Neural cell (in vitro differentiated cells): ENCODE results near the gene DCBLD2. TPM values are rescaled to one million over a fixed set of nuclear protein-coding genes. Genes with fewer than 3 reads are reported as not detected.

Experiments
- H2AFZ ChIP-seq: fragments of 200-600, 300-800 bp; sonication (generic), shearing (Covaris generic); 2 replicates; pipeline ENCODE4 v1.6.0; 2014; ENCODE audit warnings: low read depth, mild to moderate bottlenecking, antibody characterized with exemption, low read length, moderate library complexity
- H3F3A ChIP-seq: fragments of 200-600 bp; shearing (Covaris generic); 2 replicates; pipeline ENCODE4 v1.6.1; 2016; ENCODE audit warnings: mild to moderate bottlenecking, moderate library complexity, mixed read lengths, antibody characterized with exemption, low read length; ENCODE audit not compliant: insufficient read depth, poor library complexity, severe bottlenecking
- H3K27ac ChIP-seq: fragments of 200-600, 300-800 bp; sonication (generic), shearing (Covaris generic); 2 replicates; pipeline ENCODE4 v1.5.1; 2014; ENCODE audit warnings: mild to moderate bottlenecking, low read length, moderate library complexity
- H3K27me3 ChIP-seq: fragments of 300-800, 200-600 bp; sonication (generic), shearing (Covaris generic); 2 replicates; pipeline ENCODE4 v1.6.0; 2014; ENCODE audit warnings: mild to moderate bottlenecking, low read depth, low read length, moderate library complexity; ENCODE audit not compliant: insufficient read depth
- H3K36me3 ChIP-seq: fragments of 300-800, 200-600 bp; sonication (generic), shearing (Covaris generic); 2 replicates; pipeline ENCODE4 v1.5.1; 2014; ENCODE audit warnings: mild to moderate bottlenecking, antibody characterized with exemption, low read length, moderate library complexity; ENCODE audit not compliant: insufficient read depth
- H3K4me2 ChIP-seq: fragments of 300-800, 200-600 bp; sonication (generic), shearing (Covaris generic); 2 replicates; pipeline ENCODE4 v1.6.0; 2014; ENCODE audit warnings: mild to moderate bottlenecking, low read length
- H3K4me3 ChIP-seq: fragments of 300-800, 200-600 bp; sonication (generic), shearing (Covaris generic); 2 replicates; pipeline ENCODE4 v1.5.1; 2014; ENCODE audit warnings: mild to moderate bottlenecking, low read length, moderate library complexity
- H3K79me2 ChIP-seq: fragments of 200-600 bp; shearing (Covaris generic); replicated peaks from 2 replicates; pipeline ENCODE4 v1.6.0; 2014; ENCODE audit warnings: mild to moderate bottlenecking, low read length, moderate library complexity; ENCODE audit not compliant: insufficient read depth
- H3K9ac ChIP-seq: fragments of 300-800, 200-600 bp; sonication (generic), shearing (Covaris generic); 2 replicates; pipeline ENCODE4 v1.6.1; 2016; ENCODE audit warnings: mild to moderate bottlenecking, low read length, mixed read lengths
- H3K9me2 ChIP-seq: fragments of 200-600 bp; shearing (Covaris generic); 2 replicates; pipeline ENCODE4 v1.6.1; 2016; ENCODE audit warnings: mild to moderate bottlenecking, low read length, mixed read lengths; ENCODE audit not compliant: insufficient read depth
- H3K9me3 ChIP-seq: fragments of 200-600, 300-800 bp; sonication (generic), shearing (Covaris generic); 2 replicates; pipeline ENCODE4 v1.6.1; 2016; ENCODE audit warnings: mild to moderate bottlenecking, mixed run types, low read length, moderate library complexity, mixed read lengths
- H4K20me1 ChIP-seq: fragments of 200-600 bp; shearing (Covaris generic); 2 replicates; pipeline ENCODE4 v1.6.1; 2016; ENCODE audit warnings: mild to moderate bottlenecking, mixed run types; ENCODE audit not compliant: insufficient read depth
- EP300 ChIP-seq: fragments of 450-650 bp; conservative IDR thresholded peaks from 2 replicates; pipeline ENCODE4 v1.6.1; 2014; ENCODE audit warnings: antibody characterized with exemption, mild to moderate bottlenecking, moderate library complexity; ENCODE audit not compliant: poor library complexity, severe bottlenecking
- EZH2 ChIP-seq: fragments of 200-600, 300-800 bp; shearing (Covaris generic), sonication (generic); IDR thresholded peaks from 2 replicates; pipeline ENCODE4 v1.6.1; 2014; ENCODE audit warnings: antibody characterized with exemption, low read length, borderline replicate concordance, mild to moderate bottlenecking; ENCODE audit not compliant: insufficient read depth, poor library complexity, severe bottlenecking
- MXI1 ChIP-seq: fragments of 450-650 bp; conservative IDR thresholded peaks from 2 replicates; pipeline ENCODE4 v1.6.1; 2014; ENCODE audit warnings: antibody characterized with exemption, mild to moderate bottlenecking; ENCODE audit not compliant: poor library complexity, severe bottlenecking
- POLR2AphosphoS5 ChIP-seq: IDR thresholded peaks from 2 replicates; pipeline ENCODE4 v1.6.1; 2012
- RAD21 ChIP-seq: fragments of 450-650 bp; conservative IDR thresholded peaks from 2 replicates; pipeline ENCODE4 v1.6.1; 2014; ENCODE audit warnings: antibody characterized with exemption, mild to moderate bottlenecking, moderate library complexity
- SMC3 ChIP-seq: fragments of 450-650 bp; conservative IDR thresholded peaks from 2 replicates; pipeline ENCODE4 v1.6.1; 2014; ENCODE audit warnings: antibody characterized with exemption, mild to moderate bottlenecking, moderate library complexity; ENCODE audit not compliant: poor library complexity
- TAF1 ChIP-seq: IDR thresholded peaks from 2 replicates; pipeline ENCODE4 v1.6.1; 2012; ENCODE audit warnings: low read depth
- polyA plus RNA-seq: library from polyadenylated mRNA; depleted of rRNA; stranded (reverse); fragments of >200 nt; gene quantifications from 2 replicates; pipeline ENCODE4 v1.2.3, GENCODE V29; 2014
- TF ChIP-seq, protein P1 (sequence below): fragments of 450-650 bp; IDR thresholded peaks from 2 replicates; pipeline ENCODE4 v1.5.1; 2014; ENCODE audit warnings: antibody characterized with exemption, mild to moderate bottlenecking, moderate library complexity; ENCODE audit not compliant: poor library complexity, severe bottlenecking
- TF ChIP-seq, protein P2 (sequence below): IDR thresholded peaks from 2 replicates; pipeline ENCODE4 v1.6.1; 2012; ENCODE audit warnings: borderline replicate concordance

The DCBLD2 gene
- polyA plus RNA-seq, 1 donor from 2014 or later, result 69.0 TPM

DNA sequence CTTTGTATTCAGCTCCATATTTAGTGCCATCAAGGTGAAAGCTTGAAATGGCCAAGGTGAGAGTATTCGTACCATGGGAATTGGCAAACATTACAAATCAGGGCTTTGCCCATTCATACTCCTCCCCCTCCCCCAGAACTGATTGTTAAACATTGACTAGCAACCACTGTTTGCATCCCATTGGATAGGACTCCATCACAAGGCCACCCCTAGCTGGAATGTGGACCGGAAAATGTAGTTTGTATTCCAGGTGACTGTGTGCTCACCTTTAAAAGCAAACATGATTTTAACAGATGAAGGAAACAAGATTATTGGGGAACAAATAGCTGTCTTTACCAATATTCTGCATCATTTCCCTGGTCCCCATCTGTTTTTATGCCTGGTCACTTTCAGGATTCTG is 124.2 kb downstream of the DCBLD2 start:
- Histone ChIP-seq H3K4me2 (no peak overlapping the region), H3F3A (no peaks in the 10 kb centered on the region), H3K27me3 (no peaks in the 10 kb centered on the region), H2AFZ (no peak overlapping the region), H3K4me3 (no peak overlapping the region), H3K9ac (no peak overlapping the region), H3K79me2 (no peaks in the 10 kb centered on the region), H3K27ac (no peak overlapping the region), H3K9me2 (no peaks in the 10 kb centered on the region), H3K36me3 (no peaks in the 10 kb centered on the region), H4K20me1 (no peaks in the 10 kb centered on the region), H3K9me3 (no peaks in the 10 kb centered on the region)
- TF ChIP-seq MXI1, result no peak
- no peak for TF ChIP-seq EP300
- no peak for TF ChIP-seq RAD21

DNA sequence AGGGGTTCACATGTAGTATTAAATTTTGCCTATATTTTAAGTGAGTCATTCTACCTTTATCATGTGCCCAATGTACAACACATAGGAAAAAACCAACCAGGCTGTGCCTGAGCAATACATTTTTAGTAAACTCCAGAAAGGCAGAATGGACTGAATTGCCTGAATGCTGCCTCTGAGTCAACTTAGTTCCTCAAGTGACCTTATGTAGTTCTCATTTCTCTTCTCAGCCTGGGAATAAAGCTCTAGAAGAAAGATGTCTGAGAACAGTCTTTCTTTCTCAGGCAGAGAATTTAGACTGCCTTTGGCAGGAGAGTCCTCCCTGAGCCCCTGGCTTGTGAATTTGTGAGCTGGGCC is 125.4 kb downstream of the DCBLD2 start:
- H3K27ac ChIP-seq, result no peak overlapping the region
- no peaks in the 10 kb centered on the region for H3K9me3 ChIP-seq
- no peak overlapping the region for H2AFZ ChIP-seq
- no peaks in the 10 kb centered on the region for H3K79me2 ChIP-seq
- H3K36me3 ChIP-seq, result no peaks in the 10 kb centered on the region
- no peak overlapping the region for H3K4me3 ChIP-seq
- H3K9ac ChIP-seq, result no peak overlapping the region
- no peaks in the 10 kb centered on the region for H3F3A ChIP-seq
- no peaks in the 10 kb centered on the region for H4K20me1 ChIP-seq
- no peaks in the 10 kb centered on the region for H3K9me2 ChIP-seq
- no peak overlapping the region for H3K4me2 ChIP-seq
- TF ChIP-seq, protein P1, sequence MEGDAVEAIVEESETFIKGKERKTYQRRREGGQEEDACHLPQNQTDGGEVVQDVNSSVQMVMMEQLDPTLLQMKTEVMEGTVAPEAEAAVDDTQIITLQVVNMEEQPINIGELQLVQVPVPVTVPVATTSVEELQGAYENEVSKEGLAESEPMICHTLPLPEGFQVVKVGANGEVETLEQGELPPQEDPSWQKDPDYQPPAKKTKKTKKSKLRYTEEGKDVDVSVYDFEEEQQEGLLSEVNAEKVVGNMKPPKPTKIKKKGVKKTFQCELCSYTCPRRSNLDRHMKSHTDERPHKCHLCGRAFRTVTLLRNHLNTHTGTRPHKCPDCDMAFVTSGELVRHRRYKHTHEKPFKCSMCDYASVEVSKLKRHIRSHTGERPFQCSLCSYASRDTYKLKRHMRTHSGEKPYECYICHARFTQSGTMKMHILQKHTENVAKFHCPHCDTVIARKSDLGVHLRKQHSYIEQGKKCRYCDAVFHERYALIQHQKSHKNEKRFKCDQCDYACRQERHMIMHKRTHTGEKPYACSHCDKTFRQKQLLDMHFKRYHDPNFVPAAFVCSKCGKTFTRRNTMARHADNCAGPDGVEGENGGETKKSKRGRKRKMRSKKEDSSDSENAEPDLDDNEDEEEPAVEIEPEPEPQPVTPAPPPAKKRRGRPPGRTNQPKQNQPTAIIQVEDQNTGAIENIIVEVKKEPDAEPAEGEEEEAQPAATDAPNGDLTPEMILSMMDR, result no peak
- no peak for TF ChIP-seq RAD21
- TF ChIP-seq MXI1, result no peak
- TF ChIP-seq TAF1, result no peak
- TF ChIP-seq, protein P2, sequence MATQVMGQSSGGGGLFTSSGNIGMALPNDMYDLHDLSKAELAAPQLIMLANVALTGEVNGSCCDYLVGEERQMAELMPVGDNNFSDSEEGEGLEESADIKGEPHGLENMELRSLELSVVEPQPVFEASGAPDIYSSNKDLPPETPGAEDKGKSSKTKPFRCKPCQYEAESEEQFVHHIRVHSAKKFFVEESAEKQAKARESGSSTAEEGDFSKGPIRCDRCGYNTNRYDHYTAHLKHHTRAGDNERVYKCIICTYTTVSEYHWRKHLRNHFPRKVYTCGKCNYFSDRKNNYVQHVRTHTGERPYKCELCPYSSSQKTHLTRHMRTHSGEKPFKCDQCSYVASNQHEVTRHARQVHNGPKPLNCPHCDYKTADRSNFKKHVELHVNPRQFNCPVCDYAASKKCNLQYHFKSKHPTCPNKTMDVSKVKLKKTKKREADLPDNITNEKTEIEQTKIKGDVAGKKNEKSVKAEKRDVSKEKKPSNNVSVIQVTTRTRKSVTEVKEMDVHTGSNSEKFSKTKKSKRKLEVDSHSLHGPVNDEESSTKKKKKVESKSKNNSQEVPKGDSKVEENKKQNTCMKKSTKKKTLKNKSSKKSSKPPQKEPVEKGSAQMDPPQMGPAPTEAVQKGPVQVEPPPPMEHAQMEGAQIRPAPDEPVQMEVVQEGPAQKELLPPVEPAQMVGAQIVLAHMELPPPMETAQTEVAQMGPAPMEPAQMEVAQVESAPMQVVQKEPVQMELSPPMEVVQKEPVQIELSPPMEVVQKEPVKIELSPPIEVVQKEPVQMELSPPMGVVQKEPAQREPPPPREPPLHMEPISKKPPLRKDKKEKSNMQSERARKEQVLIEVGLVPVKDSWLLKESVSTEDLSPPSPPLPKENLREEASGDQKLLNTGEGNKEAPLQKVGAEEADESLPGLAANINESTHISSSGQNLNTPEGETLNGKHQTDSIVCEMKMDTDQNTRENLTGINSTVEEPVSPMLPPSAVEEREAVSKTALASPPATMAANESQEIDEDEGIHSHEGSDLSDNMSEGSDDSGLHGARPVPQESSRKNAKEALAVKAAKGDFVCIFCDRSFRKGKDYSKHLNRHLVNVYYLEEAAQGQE, result no peak
- no peak for TF ChIP-seq SMC3
- no peak for TF ChIP-seq EP300
- TF ChIP-seq POLR2AphosphoS5, result no peak
- no peak for TF ChIP-seq EZH2
- H3K27me3 ChIP-seq, result no peaks in the 10 kb centered on the region
